Vagina (tissue), 2 donors: Measurements from ENCODE around the gene ZNF791.
"Not testable (repeated sequence)": the region's sequence is repeated elsewhere in the genome, so short reads cannot be mapped to it uniquely, and the experiment has no call there.

Experiments
- CTCF ChIP-seq, 3 experiments: fragments of 450-650 bp in 2 of 3; fragments of 200-600 bp in 1 of 3; sonication (generic) in 1 of 3; IDR thresholded peaks; one replicate each; pipeline ENCODE4 v1.5.1; 2017 to 2019; ENCODE audit warnings: antibody characterized with exemption in 3 of 3, mild to moderate bottlenecking in 2 of 3, moderate library complexity in 2 of 3
- POLR2A ChIP-seq, 2 donors: fragments of 450-650 bp; IDR thresholded peaks; one replicate each; pipeline ENCODE4 v1.6.1; 2017; ENCODE audit warnings: antibody characterized with exemption in 2 of 2, mild to moderate bottlenecking in 2 of 2, moderate library complexity in 2 of 2

- TF ChIP-seq CTCF, POLR2A (IDR thresholded peaks at IDR 0.05): not testable (repeated sequence)
These were observed 44.3 kb upstream of the ZNF791 start for GRCh38 chr19:12566380-12566779.
